Measurements from ENCODE around the gene CCDC97. TPM values are rescaled to one million over a fixed set of nuclear protein-coding genes. Genes with fewer than 3 reads are reported as not detected.

The CCDC97 gene
- total RNA-seq, 1 experiment from 2014 or later, result 23.0 TPM

DNA sequence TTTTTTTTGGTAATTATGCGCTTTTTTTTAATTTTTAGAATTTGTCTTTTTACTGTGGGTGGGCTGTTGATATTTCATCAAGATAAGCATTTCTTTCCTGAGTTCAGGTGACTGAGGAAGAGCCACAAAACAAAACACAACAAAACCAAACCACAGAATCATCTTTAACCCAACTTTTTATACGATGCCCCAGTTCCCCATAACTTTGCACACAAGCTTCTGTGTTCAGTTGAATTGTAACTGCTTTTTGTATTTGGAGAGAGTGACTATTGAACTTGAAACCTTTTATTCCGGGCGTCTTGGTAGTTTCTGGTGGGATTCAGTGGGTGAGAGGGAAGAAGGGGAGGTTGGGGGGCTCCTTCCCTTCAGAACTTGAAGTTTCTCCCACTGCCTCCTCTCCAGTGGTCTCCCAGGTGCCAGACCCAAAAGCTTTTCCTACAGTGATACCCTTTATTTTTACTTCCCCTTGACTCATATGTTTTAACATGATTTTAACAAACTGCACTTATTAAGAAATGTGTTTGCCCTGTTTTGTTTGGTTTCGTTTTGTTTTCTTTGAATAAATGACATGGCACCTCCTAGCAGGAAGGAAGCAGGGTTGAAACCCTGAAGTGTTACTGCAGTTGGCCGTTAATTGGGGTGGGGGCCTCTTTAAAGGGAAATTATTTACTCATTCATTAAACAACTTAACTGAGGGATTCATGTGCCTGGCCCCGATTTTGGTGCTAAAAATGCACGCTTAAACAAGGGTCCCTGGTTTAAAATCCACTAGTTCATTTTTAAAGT, 2.7 kb upstream of the CCDC97 start (continued):
- TF ChIP-seq, protein P1, sequence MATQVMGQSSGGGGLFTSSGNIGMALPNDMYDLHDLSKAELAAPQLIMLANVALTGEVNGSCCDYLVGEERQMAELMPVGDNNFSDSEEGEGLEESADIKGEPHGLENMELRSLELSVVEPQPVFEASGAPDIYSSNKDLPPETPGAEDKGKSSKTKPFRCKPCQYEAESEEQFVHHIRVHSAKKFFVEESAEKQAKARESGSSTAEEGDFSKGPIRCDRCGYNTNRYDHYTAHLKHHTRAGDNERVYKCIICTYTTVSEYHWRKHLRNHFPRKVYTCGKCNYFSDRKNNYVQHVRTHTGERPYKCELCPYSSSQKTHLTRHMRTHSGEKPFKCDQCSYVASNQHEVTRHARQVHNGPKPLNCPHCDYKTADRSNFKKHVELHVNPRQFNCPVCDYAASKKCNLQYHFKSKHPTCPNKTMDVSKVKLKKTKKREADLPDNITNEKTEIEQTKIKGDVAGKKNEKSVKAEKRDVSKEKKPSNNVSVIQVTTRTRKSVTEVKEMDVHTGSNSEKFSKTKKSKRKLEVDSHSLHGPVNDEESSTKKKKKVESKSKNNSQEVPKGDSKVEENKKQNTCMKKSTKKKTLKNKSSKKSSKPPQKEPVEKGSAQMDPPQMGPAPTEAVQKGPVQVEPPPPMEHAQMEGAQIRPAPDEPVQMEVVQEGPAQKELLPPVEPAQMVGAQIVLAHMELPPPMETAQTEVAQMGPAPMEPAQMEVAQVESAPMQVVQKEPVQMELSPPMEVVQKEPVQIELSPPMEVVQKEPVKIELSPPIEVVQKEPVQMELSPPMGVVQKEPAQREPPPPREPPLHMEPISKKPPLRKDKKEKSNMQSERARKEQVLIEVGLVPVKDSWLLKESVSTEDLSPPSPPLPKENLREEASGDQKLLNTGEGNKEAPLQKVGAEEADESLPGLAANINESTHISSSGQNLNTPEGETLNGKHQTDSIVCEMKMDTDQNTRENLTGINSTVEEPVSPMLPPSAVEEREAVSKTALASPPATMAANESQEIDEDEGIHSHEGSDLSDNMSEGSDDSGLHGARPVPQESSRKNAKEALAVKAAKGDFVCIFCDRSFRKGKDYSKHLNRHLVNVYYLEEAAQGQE (IDR thresholded peaks at IDR 0.05; ENCODE audit: low read depth), result no peak
- TF ChIP-seq, protein P2, sequence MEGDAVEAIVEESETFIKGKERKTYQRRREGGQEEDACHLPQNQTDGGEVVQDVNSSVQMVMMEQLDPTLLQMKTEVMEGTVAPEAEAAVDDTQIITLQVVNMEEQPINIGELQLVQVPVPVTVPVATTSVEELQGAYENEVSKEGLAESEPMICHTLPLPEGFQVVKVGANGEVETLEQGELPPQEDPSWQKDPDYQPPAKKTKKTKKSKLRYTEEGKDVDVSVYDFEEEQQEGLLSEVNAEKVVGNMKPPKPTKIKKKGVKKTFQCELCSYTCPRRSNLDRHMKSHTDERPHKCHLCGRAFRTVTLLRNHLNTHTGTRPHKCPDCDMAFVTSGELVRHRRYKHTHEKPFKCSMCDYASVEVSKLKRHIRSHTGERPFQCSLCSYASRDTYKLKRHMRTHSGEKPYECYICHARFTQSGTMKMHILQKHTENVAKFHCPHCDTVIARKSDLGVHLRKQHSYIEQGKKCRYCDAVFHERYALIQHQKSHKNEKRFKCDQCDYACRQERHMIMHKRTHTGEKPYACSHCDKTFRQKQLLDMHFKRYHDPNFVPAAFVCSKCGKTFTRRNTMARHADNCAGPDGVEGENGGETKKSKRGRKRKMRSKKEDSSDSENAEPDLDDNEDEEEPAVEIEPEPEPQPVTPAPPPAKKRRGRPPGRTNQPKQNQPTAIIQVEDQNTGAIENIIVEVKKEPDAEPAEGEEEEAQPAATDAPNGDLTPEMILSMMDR (IDR thresholded peaks at IDR 0.05 in 2 of 3, conservative IDR thresholded peaks at IDR 0.05 in 1 of 3; ENCODE audit: borderline replicate concordance in 1 of 3, insufficient read depth in 1 of 3, low read depth in 2 of 3, low read length in 2 of 3), result no peak
- no peak for TF ChIP-seq FOSL1 (IDR thresholded peaks at IDR 0.05; ENCODE audit: low read depth)
- TF ChIP-seq ZFX (IDR thresholded peaks at IDR 0.05), result no peak
- no peak for TF ChIP-seq POLR2A (IDR thresholded peaks at IDR 0.05; ENCODE audit: borderline replicate concordance, extremely low read depth, insufficient read depth, insufficient read length)
- TF ChIP-seq SRF (IDR thresholded peaks at IDR 0.05; ENCODE audit: low read depth), result no peak
- no peak for TF ChIP-seq YY1 (IDR thresholded peaks at IDR 0.05; ENCODE audit: extremely low read depth, insufficient replicate concordance, low read depth, low read length)

All from HCT116 (cell line).